ENCODE data around the gene PCSK6.

The PCSK6 gene

DNA sequence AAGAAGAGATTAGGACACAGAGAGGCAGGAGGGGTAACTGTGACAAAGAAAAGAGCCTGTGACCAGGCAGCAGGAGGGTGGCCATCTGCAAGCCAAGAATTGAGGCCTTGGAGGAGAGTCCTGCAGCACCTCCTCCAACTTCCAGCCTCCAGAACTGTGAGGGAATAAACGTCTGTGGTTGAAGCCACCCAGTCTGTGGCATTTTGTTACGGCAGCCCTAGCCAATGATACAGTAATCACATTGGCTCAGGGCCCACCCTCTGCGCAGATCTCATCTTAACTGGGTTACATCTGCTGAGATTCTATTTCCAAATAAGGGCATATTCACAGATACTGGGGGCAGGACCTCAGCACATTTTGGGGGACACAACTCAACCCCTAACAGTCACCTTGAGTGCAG, 223.5 kb downstream of the PCSK6 start:
- no peak for DNase-seq

DNA sequence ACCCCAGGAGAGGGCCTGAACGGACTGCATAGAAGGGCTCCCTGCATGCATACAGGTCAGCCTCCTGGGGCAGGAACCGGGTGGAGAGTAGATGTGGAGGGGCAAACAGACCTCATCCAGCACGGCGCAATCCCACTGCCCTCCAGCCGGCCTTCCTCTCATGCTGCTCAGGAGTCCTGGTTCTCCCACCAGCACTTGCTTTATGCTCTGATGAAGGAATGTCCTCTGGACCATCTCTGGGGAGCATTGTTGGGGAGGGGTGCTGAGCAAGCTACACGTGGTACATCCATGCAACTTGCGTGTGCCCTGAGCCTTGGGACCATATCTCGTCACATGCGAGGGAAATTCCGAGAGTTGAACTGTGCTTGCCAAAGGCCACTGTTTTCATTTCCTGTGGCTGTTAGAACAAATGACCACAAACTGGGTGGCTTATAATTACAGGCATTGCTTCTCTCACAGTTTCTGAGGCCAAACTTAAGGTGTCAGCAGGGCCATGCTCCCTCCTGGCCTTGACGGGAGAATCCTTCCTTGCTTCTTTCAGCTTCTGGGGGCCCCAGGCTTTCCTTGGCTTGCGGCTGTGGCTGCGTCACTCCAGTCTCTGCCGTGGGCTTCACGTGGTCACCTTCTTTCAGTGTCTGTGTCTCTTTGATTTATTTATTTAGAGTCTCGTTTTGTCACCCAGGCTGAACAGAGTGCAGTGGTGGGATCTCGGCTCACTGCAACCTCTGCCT, 224.4 kb downstream of the PCSK6 start:
- DNase-seq, result no peak

DNA sequence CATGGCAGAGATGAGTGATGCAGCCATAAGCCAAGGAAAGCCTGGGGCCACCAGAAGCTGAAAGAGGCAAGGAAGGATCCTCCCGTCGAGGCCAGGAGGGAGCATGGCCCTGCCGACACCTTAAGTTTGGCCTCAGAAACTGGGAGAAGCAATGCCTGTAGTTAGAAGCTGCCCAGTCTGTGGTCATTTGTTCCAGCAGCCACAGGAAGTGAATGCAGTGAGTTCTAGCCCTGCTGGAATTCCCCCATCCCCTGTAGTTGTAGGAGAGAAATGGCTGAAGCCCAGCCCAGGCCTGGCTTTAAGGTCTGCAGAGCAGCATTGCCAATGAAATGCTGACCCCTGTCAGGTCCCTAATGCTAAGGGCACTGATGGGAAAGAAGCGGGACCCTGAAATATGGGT, 225.5 kb downstream of the PCSK6 start:
- DNase-seq, result no peak

DNA sequence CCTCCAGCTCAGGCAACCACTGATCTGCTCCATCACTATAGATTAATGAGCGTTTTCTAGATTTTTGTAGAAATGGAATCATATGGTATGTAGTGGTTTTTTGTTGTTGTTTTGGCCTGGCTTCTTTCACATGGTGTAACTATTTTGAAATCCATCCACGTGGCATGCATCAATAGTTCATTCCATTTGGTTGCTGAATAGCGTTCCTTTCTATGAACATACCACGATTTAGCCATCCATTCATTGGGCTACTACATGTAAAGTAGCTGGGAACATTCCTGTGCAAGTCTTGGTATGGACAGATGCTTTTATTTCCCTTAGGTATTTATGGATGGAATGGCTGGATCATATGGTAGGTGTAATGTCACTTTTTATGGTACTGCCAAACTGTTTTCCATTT, 227.0 kb downstream of the PCSK6 start:
- DNase-seq, result no peak

DNA sequence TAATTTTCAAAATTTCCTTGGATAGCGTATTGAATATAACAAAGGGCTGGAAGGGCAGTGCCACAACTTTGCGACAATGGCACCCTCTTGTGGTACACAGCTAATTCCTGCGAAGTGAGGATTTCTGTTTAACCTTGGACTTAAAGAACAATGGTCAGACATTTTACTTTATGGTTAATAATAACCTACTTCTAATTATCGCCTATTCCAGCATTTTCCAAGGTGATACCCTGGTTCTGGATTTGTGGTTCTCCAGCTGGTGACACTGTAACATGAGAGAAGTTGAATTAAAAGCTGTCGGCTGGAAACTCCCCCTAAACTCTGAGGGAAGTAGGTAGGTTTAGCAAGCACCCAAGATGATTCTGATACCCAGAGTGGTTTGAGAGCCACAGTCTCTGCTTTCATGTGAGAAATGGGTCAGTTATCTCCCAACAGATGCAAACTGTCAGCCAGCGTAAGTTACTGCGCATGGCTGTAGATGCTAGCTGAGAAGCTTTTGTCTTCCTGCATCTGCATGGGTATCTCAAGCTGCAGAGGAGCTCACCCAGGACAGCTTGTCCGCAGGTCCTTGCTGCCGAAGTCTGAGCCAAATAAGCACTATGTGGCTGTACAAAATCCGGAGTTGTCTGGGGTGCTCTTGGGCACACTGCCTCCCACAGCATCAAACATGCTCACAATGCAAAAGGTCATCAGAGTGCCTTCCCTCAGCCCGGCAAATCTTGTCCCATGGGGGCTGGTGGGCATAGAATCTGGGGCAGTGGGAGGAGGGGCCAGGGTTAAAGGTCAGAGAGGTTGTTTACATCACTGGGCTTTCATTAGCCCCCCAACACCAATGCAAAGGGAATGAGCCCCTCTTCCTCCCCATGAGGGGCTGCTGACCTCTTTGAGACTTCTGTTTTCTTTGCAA, 231.0 kb downstream of the PCSK6 start:
- peak; percentile 45 for DNase-seq

DNA sequence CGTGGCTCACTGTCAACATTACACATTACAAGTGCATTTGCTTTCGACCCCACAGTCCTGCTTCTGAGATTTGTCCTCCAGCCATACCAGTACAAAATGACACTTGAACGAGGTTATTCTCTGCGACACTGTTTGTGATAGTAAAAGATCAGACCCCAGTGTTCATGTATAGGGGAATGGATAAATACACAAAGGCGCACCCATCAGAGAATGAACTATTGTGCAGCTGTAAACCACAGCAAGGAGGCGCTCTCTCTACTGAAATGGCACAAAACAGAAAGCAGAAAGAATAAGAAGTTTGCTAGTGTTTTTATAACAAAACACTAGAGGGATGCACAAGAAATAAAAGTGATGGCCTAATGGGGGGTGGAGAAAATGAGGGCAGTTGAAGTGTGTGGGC, 232.8 kb downstream of the PCSK6 start:
- DNase-seq, result no peak

DNA sequence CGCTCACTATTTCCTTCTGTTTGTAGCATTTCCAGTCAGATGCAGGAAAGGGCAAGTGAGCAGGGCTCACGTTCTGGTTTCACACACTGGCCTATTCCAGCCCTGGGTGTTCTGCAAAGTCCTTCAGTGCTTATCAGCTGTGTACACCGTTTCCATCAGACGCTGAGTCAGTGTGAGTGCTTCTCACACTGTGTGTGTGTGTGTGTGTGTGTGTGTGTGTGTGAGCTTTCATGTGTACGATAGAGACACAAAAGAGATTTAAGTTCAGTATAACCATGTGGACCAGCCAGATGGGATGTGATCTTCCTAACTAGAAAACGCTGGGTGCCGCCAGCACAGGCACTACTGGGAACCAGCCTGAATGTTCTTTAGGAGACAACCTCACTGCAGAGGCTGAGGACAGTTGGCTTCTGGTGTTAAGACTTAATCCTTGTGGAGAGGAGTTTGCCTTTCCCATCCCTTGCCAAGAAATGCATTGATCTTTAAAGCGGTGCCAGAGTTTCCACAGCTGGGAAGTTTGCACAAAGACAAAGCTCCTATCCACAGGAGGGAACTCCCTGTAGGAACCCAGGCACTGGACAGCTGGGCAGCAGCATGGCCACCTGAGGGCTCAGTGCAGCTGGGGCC, 233.8 kb downstream of the PCSK6 start:
- DNase-seq, result no peak

DNA sequence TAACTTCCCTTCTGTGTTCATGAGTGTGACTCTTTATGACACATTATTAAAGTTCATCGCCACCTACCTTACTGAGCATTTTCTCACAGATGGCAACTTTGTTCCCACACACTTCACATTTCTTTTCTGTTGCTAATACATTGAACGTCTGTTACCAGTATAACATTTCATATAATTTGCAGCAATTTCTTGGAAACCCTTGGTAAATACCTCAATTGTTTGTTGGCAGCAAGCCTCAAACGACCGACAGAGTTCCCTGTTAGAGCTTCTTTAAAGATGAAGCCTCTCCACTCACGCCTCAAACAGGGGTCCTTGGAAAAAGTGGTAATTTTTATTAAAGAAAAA, 234.5 kb downstream of the PCSK6 start:
- no peak for DNase-seq

DNA sequence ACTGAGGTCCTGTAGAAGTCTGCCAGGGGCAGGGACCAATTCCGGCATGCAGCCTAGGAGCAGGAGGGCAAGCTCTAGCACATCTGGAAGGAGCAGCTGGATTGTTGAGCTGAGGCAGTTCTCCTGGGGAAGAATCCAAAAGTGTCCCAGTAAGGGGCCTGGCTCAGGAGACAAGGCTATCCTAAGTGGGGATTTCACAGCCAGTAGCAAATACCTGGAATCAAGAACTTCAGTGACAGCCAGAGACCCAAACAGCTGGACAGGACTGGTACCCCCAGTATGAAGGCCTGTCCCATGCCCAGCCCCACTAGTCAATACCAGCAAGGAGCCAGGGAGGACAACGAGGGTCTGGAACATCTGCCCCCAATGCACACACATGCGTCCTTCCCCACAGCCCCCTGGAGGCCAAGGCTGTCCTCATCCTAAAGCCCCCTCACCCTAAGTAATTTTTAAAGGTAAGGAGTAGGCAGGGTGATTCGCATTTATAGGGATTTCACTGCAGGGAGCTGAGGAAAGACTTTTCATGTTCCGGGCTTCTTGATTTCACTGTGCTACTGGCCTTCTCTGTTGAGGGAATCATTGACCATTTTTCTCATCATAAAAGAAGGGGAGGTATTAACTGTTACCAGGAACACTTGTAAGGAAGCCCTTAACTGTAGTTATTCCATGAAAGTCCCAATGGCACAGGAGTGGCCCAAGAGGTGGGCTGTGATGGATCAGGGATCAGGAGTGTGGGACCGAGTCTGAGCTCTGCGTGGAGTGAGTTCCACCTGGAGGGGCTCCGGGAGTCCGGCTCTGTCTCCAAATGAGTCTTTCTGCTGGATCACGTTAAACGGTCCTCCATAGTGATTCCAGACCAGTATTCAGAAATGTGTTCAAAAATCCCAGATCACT, 235.1 kb downstream of the PCSK6 start:
- DNase-seq, result no peak
